Stimulated activated CD4-positive, alpha-beta T cell treated with anti-CD3 and anti-CD28 coated beads, Interleukin-4, amount 100 ng/mL, for 24 hours (primary cell): ENCODE data around the gene EPHA6.
"Not testable (repeated sequence)": the region's sequence is repeated elsewhere in the genome, so short reads cannot be mapped to it uniquely, and the experiment has no call there.

Experiments used
- DNase-seq: peaks from one replicate; pipeline ENCODE4 v3.0.0-alpha.2; 2020

Gene EPHA6

DNA sequence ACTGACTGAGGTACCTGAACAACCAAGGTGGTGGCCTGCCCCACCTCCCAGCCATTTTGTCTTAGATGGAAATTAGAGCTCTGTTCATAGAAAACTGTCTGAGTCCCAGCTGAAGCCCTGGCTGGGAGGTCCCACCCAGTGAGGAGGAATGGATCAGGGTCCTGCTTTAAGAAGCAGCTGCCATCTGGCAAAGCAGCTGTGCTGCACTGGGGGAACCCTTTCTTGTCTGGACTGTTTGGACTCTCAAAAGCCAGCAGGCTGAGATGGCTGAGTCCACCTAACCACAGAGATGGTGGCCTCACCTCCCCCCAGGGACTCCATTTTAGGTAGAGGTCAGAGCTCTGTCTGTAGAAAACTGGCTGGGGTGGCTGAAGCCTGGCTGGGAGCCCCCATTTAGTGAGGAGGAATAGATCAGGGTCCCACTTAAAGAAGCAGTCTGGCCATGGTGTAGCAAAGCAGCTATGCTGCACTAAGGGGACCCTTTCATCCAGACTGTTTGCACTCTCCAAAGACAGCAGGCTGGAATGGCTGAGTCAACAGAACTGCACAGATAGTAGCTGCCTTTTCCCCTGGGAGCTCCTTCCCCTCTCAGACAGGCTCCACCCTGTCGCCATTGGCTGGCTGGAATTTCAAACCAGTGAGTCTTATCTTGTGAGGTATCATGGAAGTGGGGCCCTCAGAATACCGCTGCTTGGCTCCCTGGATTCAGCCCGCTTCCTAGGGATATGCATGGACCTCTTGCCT is 116.9 kb downstream of the EPHA6 start:
- no peak for DNase-seq

DNA sequence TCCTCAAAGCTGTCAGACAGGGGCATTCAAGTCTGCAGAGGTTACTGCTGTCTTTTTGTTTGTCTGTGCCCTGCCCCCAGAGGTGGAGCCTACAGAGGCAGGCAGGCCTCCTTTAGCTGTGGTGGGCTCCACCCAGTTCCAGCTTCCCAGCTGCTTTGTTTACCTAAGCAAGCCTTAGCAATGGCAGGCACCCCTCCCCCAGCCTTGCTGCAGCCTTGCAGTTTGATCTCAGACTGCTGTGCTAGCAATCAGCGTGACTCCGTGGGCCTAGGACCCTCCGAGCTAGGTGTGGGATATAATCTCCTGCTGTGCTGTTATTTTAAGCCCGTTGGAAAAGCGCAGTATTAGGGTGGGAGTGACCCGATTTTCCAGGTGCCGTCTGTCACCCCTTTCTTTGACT is 127.7 kb downstream of the EPHA6 start:
- not testable (repeated sequence) for DNase-seq

DNA sequence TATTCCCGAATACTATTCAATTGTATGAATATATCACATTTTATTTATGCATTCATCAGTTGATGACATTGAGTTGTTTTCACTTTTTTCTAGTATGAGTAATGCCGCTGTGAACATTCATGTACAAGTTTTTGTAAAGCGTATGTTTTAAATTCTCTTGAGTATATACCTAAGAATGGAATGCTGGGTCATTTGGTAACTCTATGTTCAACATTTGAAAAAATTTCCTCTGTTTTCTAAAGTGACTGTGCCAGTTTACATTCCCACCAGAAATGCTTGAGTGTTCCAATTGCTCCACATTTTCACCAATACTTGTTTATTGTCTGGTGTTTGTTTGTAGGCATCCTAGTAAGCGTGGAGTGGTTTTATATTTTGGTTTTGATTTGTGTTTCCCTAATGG is 144.5 kb downstream of the EPHA6 start:
- no peak for DNase-seq

DNA sequence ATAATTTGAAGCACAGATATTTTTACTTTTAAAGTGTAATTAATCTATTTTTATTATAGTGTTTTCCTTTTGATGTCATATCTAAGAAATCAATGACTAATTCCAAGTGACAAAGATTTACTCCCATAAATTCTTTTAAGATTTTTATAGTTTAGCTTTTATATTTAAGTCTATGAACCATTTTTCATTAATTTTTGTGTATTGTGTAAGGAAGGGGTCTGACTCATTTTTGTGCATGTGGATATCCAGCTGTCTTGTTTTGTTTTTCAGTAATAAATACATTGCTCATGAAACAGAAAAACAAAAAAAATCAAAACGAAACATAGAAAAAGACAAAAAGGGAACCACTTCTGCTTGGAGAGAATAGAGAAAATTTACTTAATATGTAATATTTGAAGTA is 145.1 kb downstream of the EPHA6 start:
- DNase-seq, result no peak

DNA sequence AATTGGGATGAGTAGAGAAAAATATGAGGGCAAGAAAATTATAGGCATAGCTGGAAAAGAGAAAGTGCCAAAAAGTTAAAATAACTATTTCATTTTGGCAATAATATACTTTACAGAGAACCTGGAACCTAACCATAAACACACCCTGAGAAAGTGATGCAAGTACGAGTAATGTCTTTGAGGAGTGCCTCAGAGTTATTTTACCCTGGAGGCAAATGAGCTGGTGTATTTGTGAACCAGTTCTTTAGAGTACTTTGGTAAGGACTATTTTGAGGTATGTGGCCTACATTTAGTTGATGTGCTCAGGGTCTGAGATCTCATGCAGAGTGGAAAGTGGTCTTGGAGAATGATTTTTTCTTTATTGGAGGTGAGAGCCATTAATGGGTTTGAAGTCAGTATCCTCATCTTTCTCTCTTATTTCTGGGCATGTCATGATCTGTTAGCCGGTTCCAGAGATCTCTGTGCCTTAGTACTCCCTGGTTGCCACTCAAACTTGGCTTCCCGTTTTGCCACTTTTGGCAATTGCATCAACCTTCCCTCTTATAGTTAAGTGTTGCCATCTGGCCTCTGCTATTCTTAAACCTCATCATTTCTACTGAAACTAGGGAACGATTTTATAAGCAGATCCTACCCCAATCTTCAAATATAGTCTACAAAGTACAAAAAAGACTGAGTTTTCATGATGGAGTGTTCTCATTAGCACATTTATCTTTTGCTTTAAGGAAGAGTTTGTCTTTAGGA is 145.7 kb downstream of the EPHA6 start:
- no peak for DNase-seq

DNA sequence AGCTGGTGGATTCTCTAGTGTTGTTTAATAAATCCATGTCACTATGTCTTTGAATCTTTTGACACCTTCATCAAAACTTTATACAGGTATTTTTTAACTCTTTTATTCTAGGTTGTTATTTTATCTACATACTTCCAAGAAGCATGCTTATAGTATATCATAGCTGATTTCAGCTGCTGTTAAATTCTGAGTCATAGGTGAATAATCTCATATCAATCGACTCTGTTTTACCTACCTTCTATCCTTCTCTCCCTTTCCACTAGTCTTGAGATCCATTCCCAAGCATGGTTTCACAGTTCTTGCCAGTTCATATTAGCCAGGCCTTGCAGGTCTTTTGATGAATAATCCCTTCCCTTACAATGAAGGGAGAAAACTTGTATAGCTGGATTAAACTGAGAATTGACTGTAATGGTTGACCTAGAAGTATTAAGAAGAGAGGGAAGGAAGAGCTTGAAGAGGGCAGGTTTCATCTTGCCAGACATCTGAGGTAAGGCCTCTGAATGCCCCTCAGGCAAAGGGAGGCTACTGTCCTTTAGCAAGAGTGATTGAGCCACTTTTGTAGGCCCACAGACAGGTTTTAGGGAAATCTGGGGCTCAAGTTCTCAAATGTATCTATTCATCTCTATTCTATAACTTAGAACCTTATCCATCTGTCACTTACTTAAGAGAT is 146.4 kb downstream of the EPHA6 start:
- DNase-seq, result no peak

DNA sequence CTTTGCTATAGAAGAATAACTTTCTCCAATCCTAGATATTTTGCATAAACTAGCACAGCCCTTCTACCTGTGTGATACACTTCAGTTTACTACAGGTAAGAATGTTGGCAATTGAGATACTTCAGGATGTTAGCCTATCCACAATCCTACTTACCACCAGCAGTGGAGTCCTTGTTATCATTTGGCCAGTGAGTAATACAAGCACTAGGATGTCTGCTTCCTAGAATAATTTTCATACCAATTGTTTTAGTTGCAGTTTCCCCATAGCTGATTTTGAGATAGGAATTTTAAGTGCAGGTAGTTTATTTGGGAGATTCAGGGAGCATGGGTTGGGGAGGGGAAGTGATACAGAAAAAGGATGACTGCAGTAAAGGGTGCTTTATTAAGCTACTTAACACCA is 147.2 kb downstream of the EPHA6 start:
- DNase-seq, result no peak

DNA sequence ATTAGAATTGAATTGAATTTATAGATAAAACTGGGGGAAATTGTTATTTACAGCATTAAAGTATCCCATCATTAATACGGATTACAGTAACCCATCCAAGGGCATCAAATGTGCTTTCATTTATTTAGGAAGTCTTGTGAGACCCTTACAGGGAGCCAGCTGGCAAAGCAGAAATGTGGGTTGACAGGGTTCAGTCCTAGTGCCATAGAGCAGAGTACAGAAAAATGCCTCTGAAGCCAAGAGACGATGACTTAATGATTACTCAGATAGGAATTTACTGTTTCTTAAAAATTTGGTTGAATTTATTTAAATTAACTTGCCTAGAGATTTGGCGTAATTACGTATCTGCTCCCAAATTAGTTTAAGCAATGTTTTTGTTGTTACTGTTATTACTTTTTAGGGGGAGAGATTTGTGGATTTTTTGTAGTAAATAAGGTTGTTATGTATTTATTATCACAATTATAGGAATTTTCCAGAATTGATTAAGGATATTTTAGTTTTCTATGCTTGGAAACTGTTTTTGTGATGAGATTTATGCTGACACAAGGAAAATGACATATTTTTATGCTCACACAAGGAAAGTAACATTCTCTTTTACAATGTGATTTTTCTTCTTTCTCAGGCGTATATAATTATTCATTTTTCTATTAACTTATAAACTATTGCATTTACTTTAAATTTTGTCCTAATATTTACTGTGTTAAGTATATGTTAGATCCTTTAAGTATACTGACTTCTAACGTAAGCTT is 152.0 kb downstream of the EPHA6 start:
- no peak for DNase-seq

DNA sequence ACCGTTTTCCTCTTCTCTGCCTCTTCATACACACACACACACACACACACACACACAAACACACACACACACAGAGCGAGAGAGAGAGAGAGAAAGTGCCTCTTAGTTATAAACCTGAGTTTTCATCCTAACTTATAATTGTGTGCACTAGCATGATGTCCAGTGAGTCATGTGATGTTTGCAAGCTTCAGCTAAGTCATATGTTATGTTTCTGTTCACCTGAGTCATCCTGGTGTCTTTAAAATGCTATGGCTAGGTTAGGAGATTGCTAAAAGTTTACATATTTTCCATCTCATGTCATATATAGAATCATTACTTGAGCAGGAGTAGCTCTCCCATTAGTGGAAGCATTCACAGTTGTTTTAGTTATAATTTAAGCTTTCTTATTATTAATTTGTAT is 155.8 kb downstream of the EPHA6 start:
- DNase-seq, result no peak

DNA sequence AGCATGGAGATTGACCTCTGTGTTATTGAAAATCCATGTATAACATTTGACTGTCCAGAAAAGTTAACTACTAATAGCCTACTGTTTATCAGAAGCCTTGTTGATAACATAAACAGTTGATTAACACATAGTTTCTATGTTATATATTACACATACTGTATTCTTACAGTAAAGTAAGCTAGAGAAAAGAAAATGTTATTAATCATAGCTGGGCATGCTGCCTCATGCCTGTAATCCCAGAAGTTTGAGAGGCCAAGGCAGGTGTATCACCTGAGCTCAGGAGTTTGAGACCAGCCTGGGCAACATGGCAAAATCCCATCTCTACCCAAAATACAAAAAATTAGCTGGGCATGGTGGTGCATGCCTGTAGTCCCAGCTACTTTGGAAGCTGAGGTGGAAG is 163.3 kb downstream of the EPHA6 start:
- DNase-seq, result no peak

DNA sequence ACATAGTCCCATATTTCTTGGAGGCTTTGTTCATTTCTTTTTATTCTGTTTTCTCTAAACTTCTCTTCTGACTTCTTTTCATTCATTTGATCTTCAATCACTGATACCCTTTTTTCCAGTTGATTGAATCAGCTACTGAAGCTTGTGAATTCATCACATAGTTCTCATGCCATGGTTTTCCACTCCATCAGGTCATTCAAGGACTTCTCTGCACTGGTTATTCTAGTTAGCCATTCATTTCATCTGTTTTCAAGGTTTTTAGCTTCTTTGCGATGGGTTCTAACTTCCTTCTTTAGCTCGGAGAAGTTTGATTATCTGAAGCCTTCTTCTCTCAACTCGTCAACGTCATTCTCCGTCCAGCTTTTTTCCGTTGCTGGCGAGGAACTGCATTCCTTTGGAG is 169.3 kb downstream of the EPHA6 start:
- DNase-seq, result not testable (repeated sequence)

DNA sequence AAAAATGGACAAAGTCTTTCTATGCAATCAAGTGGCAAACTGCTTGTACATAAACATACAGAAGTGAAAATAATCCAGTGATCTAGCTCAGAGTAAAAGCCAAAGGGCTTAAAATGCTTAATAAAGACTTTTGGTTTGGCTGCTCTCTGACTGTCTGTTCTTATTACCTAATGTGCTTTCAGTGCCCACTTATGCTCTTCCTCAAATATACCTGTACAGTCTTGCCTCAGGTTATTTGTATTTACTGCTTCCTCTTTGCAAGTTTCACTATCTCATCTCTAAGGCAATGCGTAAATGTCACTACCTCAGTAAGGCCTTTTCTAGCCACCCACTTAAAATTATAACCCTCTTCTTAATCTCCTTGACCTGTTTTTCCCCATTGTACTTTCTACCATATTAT is 171.8 kb downstream of the EPHA6 start:
- DNase-seq, result no peak

DNA sequence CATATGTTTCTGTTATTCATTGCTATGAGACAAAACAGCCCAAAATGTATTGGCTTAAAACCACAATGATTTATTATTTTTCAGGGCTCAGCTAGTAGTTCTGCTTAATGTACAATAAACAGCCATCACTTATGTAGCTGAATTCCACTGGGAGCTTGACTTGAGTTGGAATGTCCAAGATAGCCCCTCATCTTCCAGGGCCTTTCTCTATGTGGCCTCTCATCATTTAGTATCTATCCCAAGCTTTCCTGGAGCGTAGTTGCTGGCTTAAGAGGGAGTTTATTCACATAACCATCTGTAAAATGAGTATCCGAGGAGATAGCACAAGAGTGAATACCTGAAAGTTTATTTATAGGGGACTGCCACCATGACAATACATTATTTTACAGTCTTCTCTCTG is 176.8 kb downstream of the EPHA6 start:
- DNase-seq, result no peak

DNA sequence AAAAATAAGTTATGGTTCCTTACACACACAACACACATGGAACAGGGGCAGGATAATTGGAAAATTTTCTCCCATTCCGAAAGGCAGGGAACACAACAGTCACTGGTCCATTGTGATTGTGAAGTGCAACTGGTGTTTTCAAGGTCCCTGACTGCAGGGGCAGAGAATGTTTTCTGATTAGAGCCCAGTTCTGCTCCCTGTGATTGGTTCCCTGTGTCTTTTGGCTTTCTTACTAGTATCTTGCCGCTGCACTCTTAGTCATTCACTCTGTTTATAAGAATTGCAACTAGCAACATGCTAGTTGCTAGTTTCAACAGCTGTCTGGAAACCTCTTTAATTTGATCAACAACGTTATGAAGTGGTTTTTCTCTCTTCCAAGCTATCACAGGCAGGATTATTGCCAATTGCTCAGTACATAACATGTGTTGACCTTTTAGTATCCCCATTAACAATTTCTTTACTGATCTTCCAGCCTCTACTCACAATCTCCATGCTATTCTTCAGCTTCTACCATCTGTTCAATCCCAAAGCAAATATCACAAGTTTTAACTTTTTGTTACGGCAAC is 177.5 kb downstream of the EPHA6 start:
- no peak for DNase-seq

DNA sequence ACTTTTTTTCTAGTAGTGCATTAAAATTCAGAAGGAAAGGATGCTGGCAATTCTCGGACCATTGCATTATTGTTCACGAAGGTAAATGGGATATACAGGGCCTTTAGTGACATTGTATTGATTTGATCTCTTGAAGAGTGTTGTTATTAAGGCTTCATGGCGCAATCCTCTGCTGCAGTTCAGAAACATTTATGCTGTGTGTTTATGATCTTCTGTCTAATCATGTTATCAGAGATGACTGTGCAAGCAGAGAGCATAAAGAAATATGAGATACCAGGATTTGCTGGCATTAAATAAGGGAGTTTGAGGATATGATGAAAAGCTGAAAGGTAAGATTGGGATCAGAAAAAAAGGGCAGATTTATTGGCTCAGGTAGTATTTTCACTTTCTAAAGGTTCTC is 180.6 kb downstream of the EPHA6 start:
- no peak for DNase-seq

DNA sequence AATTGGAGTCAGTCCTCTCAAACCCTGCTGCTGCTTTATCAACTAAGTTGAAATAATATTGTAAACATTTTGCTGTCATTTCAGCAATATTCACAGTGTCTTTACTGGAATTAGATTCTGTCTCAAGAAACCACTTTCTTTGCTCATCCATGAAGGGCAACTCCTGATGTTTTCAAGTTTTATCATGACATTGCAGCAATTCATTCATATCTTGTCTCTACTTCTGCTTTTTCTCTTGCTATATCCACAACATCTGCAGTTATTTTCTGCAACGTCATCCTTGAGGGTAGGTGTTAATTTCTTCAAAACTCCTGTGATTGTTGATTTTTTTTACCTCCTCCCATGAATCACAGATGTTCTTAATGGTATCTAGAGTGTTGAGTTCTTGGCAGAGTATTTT is 181.6 kb downstream of the EPHA6 start:
- DNase-seq, result no peak

DNA sequence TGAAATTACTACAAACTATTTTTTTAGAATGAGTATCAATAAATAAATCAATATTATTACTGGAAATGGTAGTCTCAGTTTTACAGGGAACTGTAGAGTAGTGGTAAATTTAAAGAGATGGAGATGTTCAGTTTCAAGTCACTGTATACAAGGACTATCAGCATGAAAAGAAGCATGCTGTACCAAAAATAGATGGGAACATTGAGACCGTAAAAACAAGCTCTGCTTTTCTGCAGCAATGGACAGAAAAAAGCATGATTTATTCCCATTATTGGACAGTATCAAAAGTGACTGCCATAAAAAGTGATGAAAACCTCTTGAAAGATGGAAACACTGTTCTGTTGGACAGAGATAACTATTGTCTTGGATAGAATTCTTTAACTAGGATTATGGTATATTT is 187.2 kb downstream of the EPHA6 start:
- DNase-seq, result no peak

DNA sequence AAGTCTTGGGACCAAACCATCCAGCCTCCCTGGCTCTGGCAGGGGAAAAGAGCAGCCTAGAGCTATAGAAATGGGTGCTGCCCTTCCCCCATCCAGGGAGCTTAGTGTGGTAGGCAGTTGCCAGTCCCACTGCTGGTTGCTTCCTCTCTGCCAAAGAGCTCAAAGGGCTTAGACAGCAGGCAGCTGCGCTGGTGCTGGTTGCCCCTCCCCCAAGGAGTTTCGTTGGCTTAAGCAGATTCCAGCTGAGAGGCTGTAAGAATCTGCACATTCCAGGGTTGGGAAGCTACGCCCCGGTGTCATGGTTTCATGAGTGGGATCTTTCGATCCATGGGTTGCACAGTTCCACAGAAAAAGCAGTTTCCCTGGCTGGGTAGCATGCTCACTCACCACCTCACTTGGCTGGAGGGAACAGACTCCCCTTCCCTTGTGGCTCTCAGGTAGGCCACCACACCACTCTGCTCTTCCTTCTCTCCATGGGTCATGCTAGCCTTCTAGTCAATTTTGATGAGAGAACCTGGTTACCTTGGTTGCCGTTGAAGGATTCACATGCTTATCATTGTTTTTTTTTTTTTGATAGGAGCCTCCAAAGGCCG is 195.1 kb downstream of the EPHA6 start:
- no peak for DNase-seq

DNA sequence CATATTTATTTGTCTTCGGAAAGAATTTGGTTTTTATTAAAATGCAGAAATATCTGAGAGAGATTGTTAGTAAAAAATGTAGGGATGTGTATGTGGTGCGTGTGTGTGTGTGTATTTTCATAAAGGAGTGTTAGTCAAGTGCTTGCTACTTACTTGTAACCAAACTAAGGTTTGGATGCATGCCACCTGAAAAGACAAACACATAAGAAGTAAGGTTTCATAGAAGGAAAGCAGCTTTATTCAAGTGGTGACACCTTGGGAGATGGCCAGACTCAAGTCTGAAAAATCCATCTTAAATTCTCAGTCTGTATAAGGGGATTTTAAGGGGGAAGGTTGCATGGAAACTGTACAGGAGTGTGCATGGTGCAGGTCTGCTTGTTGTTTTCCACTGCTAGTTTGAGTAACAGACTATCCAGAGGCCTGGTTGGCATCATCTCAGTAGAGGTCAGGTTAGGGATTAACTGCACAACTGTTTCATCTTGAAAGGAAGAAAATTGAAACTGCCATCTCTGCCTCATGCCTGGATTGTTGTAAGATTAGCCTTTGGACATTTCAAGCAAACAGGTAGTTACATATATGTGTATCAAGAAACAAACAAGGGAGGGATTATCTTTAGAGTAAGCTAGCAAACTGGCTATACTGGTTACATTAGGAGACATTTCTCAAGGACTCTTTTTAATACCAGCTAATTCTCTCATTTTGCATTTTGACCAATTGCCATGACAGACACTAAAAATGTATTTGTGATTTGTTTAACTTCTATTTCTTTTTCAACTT is 196.7 kb downstream of the EPHA6 start:
- DNase-seq, result no peak

DNA sequence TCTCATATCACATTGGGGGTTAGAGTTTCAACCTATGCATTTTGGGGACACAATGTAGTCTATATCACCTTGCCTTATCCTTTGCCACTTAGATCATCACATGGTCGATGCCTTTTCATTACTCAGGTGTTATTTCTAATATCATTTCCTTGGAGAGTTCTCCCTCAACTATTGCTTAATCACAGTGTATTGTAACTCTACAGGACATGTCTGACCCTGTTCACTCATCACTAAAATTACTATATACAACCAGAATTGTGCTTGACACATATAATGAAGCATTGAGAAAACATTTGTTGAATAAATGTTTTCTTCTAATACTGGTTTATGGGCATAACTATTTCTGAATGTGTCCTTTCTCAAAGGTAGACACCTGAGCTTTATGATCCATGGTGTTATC is 207.4 kb downstream of the EPHA6 start:
- no peak for DNase-seq

DNA sequence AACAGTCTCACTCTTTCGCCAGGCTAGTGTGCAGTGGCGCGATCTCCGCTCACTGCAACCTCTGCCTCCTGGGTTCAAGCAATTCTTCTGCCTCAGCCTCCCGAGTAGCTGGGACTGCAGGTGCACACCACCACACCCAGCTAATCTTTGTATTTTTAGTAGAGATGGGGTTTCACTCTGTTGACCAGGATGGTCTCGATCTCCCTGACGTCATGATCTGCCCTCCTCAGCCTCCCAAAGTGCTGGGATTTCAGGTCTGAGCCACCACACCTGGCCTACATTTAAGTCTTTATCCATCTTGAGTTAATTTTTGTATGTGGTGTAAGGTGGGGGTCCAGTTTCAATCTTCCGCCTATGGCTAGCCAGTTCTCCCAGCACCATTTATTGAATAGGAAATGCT is 211.2 kb downstream of the EPHA6 start:
- not testable (repeated sequence) for DNase-seq

DNA sequence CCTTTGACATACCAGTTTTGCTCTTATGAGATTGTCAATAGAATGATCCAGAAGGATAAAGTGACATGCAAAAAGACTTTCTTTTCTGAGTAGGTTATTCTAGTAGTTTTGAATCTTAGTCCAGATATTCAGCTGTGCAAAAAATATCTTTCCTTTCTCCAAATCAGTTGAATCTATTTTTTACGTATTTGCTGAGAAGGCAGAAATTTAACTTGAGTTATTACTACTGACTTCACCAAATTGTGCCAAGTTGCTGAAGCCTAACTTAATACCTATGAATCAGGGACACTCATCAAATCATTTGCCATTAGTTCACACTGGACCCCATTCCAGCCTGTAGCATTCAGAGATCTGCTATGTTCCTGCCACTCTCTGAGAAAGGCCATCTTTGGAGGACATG is 215.6 kb downstream of the EPHA6 start:
- DNase-seq, result no peak
